GM12801 (cell line): ENCODE measurements around the gene KANK2.

Experiments used
- TF ChIP-seq, protein P1 (sequence below): IDR thresholded peaks from one replicate; pipeline ENCODE4 v1.5.1; 2011; ENCODE audit warnings: control low read depth; ENCODE audit not compliant: insufficient read length; ENCODE audit errors: extremely low read depth

KANK2 gene

DNA sequence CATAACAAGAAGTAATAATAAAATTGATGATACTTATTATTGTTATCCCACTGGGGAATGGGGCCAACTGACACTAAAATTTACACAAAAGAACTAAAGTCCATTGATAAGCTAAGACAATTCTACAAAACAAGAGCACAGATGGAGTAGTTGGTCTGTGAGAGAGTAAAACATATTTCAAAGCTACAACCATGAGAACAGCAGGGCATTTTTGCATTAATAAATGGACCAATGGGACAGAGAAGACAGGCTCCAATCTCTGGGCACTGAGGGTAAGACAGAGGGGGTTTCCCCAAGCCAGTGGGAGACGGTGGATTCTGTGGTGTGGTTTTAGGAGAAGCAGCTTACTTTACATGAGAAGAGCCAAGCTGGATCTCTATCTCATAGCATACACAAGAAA lies 14.4 kb downstream of the KANK2 start:
- TF ChIP-seq, protein P1, sequence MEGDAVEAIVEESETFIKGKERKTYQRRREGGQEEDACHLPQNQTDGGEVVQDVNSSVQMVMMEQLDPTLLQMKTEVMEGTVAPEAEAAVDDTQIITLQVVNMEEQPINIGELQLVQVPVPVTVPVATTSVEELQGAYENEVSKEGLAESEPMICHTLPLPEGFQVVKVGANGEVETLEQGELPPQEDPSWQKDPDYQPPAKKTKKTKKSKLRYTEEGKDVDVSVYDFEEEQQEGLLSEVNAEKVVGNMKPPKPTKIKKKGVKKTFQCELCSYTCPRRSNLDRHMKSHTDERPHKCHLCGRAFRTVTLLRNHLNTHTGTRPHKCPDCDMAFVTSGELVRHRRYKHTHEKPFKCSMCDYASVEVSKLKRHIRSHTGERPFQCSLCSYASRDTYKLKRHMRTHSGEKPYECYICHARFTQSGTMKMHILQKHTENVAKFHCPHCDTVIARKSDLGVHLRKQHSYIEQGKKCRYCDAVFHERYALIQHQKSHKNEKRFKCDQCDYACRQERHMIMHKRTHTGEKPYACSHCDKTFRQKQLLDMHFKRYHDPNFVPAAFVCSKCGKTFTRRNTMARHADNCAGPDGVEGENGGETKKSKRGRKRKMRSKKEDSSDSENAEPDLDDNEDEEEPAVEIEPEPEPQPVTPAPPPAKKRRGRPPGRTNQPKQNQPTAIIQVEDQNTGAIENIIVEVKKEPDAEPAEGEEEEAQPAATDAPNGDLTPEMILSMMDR = no peak

GRCh38 chr19:11181488-11181887 lies 15.9 kb downstream of the KANK2 start:
- TF ChIP-seq, protein P1 = no peak

DNA sequence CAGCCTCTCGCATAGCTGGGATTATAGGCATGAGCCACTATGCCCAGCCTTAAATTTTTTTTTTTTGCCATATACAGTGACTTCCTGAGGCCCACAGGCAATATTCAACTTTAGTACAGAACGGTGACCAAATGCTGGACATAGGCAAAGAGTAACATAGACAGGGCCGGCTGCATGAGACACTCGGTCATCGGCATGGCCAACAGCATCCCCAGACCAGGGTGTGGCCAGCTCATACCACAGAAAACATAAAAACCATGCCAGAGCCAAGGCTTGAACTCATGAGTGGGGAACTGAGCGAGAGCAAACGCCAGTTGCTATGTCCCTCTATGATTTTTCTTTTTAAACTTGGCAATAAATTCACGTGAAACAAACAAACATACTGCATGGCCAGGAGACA lies 17.0 kb downstream of the KANK2 start:
- TF ChIP-seq, protein P1 = no peak

GRCh38 chr19:11179716-11180297 lies 17.5 kb downstream of the KANK2 start:
- TF ChIP-seq, protein P1 = no peak

- TF ChIP-seq, protein P1 = no peak
Measured at GRCh38 chr19:11177592-11177991, 19.8 kb downstream of the KANK2 start.

DNA sequence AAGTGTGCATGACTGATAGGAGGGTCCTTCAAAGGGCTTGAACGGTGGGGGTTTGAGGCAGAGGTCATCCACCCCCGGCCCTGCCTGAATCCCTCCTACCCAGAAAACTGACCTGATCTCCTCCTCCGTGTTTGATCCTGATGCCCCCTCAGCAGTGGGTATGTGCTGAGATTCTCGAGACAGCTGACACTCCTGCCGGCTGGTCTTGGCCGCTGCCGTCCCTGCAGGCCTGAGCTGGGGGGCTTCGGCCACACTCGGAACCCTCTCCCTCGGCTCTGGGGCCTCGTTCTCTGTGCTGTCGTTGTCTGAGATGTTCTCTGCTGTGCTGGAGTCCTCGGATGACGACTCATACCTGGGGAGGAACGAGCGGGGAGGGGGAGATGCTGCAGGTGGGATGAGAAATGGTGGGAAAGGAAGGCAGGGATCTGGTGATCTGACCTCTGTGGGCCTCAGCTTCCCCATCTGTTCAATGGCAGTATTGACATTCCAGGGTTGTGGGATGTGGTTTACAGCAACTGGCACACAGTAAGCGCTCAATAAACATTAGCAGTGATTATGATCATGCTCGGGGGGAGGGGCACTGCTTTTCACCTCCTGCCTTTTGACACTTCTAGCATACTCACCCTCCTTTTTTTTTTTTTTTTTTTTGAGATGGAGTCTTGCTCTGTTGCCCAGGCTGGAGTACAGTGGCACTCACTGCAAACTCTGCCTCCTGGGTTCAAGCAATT lies 20.7 kb downstream of the KANK2 start:
- TF ChIP-seq, protein P1 = no peak

DNA sequence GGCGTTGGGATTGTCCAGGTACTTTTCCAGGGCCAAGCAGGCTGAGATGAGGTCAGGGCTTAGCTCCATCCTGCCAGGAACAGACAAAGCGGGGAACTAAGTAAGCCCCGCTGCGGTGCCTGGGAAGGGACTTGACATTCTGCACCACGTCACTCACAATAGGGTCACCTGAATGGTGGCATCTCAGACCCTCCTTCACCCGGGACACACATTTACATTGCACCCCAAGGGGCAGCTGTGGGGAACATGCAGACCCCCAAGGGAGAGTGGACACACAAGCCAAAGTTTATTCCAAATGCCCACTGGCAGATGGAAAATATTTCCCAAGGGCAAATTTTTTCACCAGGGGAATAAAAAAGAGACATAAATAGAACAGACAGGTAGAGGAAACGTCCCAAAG lies 21.4 kb downstream of the KANK2 start:
- TF ChIP-seq, protein P1 = no peak
